Measurements from ENCODE around the gene DPP4.

The DPP4 gene

GRCh38 chr2:161994761-161995520 is 79.1 kb downstream of the DPP4 start:
- no peaks in the 10 kb centered on the region for H3K9me3 ChIP-seq (ENCODE audit: control insufficient read depth in 2 of 2, low read length in 2 of 2)
- no peaks in the 10 kb centered on the region for H3K36me3 ChIP-seq (ENCODE audit: control insufficient read depth in 2 of 2, insufficient read depth in 2 of 2, low read length in 2 of 2)
- no peak overlapping the region for H3K9ac ChIP-seq (ENCODE audit: low read depth in 1 of 2, low read length in 2 of 2)
- peaks cover 0 to 8% of the 10 kb centered on the region in 2 donors for H3K4me1 ChIP-seq (ENCODE audit: control insufficient read depth in 2 of 2, insufficient read depth in 2 of 2, low read length in 2 of 2)
- H3K27ac ChIP-seq (ENCODE audit: low read depth in 2 of 2, low read length in 2 of 2): no peak overlapping the region
- H3K27me3 ChIP-seq (ENCODE audit: control insufficient read depth in 2 of 2, insufficient read depth in 2 of 2, low read length in 2 of 2): no peaks in the 10 kb centered on the region
- H3K4me3 ChIP-seq (ENCODE audit: low read length in 2 of 2): no peak overlapping the region

GRCh38 chr2:161992531-161992930 is 81.5 kb downstream of the DPP4 start:
- H3K9me3 ChIP-seq (ENCODE audit: control insufficient read depth in 2 of 2, low read length in 2 of 2): no peaks in the 10 kb centered on the region
- no peaks in the 10 kb centered on the region for H3K27me3 ChIP-seq (ENCODE audit: control insufficient read depth in 2 of 2, insufficient read depth in 2 of 2, low read length in 2 of 2)
- H3K4me3 ChIP-seq (ENCODE audit: low read length in 2 of 2): no peak overlapping the region
- H3K4me1 ChIP-seq (ENCODE audit: control insufficient read depth in 2 of 2, insufficient read depth in 2 of 2, low read length in 2 of 2): peaks cover 0 to 8% of the 10 kb centered on the region in 2 donors
- no peaks in the 10 kb centered on the region for H3K36me3 ChIP-seq (ENCODE audit: control insufficient read depth in 2 of 2, insufficient read depth in 2 of 2, low read length in 2 of 2)
- H3K27ac ChIP-seq (ENCODE audit: low read depth in 2 of 2, low read length in 2 of 2): peak overlapping the region in 1 of 2 donors; percentile 57
- H3K9ac ChIP-seq (ENCODE audit: low read depth in 1 of 2, low read length in 2 of 2): peak overlapping the region in 1 of 2 donors; percentile 38

GRCh38 chr2:161991991-161992390 is 82.0 kb downstream of the DPP4 start:
- H3K27me3 ChIP-seq (ENCODE audit: control insufficient read depth in 2 of 2, insufficient read depth in 2 of 2, low read length in 2 of 2): no peaks in the 10 kb centered on the region
- H3K36me3 ChIP-seq (ENCODE audit: control insufficient read depth in 2 of 2, insufficient read depth in 2 of 2, low read length in 2 of 2): no peaks in the 10 kb centered on the region
- no peak overlapping the region for H3K4me3 ChIP-seq (ENCODE audit: low read length in 2 of 2)
- H3K9me3 ChIP-seq (ENCODE audit: control insufficient read depth in 2 of 2, low read length in 2 of 2): no peaks in the 10 kb centered on the region
- no peak overlapping the region for H3K27ac ChIP-seq (ENCODE audit: low read depth in 2 of 2, low read length in 2 of 2)
- no peak overlapping the region for H3K9ac ChIP-seq (ENCODE audit: low read depth in 1 of 2, low read length in 2 of 2)
- H3K4me1 ChIP-seq (ENCODE audit: control insufficient read depth in 2 of 2, insufficient read depth in 2 of 2, low read length in 2 of 2): peaks cover 0 to 8% of the 10 kb centered on the region in 2 donors

- Histone ChIP-seq H3K4me1 (ENCODE audit: control insufficient read depth in 2 of 2, insufficient read depth in 2 of 2, low read length in 2 of 2) (peaks cover 0 to 8% of the 10 kb centered on the region in 2 donors), H3K27me3 (ENCODE audit: control insufficient read depth in 2 of 2, insufficient read depth in 2 of 2, low read length in 2 of 2) (no peaks in the 10 kb centered on the region), H3K9me3 (ENCODE audit: control insufficient read depth in 2 of 2, low read length in 2 of 2) (no peaks in the 10 kb centered on the region), H3K27ac (ENCODE audit: low read depth in 2 of 2, low read length in 2 of 2) (no peak overlapping the region), H3K36me3 (ENCODE audit: control insufficient read depth in 2 of 2, insufficient read depth in 2 of 2, low read length in 2 of 2) (no peaks in the 10 kb centered on the region), H3K4me3 (ENCODE audit: low read length in 2 of 2) (no peak overlapping the region), H3K9ac (ENCODE audit: low read depth in 1 of 2, low read length in 2 of 2) (no peak overlapping the region)
These were observed 83.3 kb downstream of the DPP4 start for GRCh38 chr2:161990741-161991140.

- H3K4me1 ChIP-seq (ENCODE audit: control insufficient read depth in 2 of 2, insufficient read depth in 2 of 2, low read length in 2 of 2): peaks cover 0 to 2% of the 10 kb centered on the region in 2 donors
- H3K27ac ChIP-seq (ENCODE audit: low read depth in 2 of 2, low read length in 2 of 2): no peak overlapping the region
- no peaks in the 10 kb centered on the region for H3K9me3 ChIP-seq (ENCODE audit: control insufficient read depth in 2 of 2, low read length in 2 of 2)
- no peak overlapping the region for H3K4me3 ChIP-seq (ENCODE audit: low read length in 2 of 2)
- H3K36me3 ChIP-seq (ENCODE audit: control insufficient read depth in 2 of 2, insufficient read depth in 2 of 2, low read length in 2 of 2): no peaks in the 10 kb centered on the region
- H3K27me3 ChIP-seq (ENCODE audit: control insufficient read depth in 2 of 2, insufficient read depth in 2 of 2, low read length in 2 of 2): no peaks in the 10 kb centered on the region
- H3K9ac ChIP-seq (ENCODE audit: low read depth in 1 of 2, low read length in 2 of 2): no peak overlapping the region
These were observed 84.0 kb downstream of the DPP4 start for GRCh38 chr2:161990036-161990435.

- Histone ChIP-seq H3K9ac (ENCODE audit: low read depth in 1 of 2, low read length in 2 of 2) (no peak overlapping the region), H3K4me3 (ENCODE audit: low read length in 2 of 2) (no peak overlapping the region), H3K36me3 (ENCODE audit: control insufficient read depth in 2 of 2, insufficient read depth in 2 of 2, low read length in 2 of 2) (no peaks in the 10 kb centered on the region), H3K4me1 (ENCODE audit: control insufficient read depth in 2 of 2, insufficient read depth in 2 of 2, low read length in 2 of 2) (peaks cover 0 to 3% of the 10 kb centered on the region in 2 donors), H3K9me3 (ENCODE audit: control insufficient read depth in 2 of 2, low read length in 2 of 2) (no peaks in the 10 kb centered on the region), H3K27ac (ENCODE audit: low read depth in 2 of 2, low read length in 2 of 2) (no peak overlapping the region), H3K27me3 (ENCODE audit: control insufficient read depth in 2 of 2, insufficient read depth in 2 of 2, low read length in 2 of 2) (no peaks in the 10 kb centered on the region)
These were observed 85.4 kb downstream of the DPP4 start for GRCh38 chr2:161988589-161988988.

GRCh38 chr2:161987311-161987710 is 86.7 kb downstream of the DPP4 start:
- H3K4me3 ChIP-seq (ENCODE audit: low read length in 2 of 2): no peak overlapping the region
- H3K27ac ChIP-seq (ENCODE audit: low read depth in 2 of 2, low read length in 2 of 2): no peak overlapping the region
- H3K9ac ChIP-seq (ENCODE audit: low read depth in 1 of 2, low read length in 2 of 2): no peak overlapping the region
- H3K36me3 ChIP-seq (ENCODE audit: control insufficient read depth in 2 of 2, insufficient read depth in 2 of 2, low read length in 2 of 2): no peaks in the 10 kb centered on the region
- peaks cover 8 to 13% of the 10 kb centered on the region in 2 donors for H3K4me1 ChIP-seq (ENCODE audit: control insufficient read depth in 2 of 2, insufficient read depth in 2 of 2, low read length in 2 of 2)
- H3K27me3 ChIP-seq (ENCODE audit: control insufficient read depth in 2 of 2, insufficient read depth in 2 of 2, low read length in 2 of 2): no peaks in the 10 kb centered on the region
- no peaks in the 10 kb centered on the region for H3K9me3 ChIP-seq (ENCODE audit: control insufficient read depth in 2 of 2, low read length in 2 of 2)

GRCh38 chr2:161983866-161984265 is 90.1 kb downstream of the DPP4 start:
- Histone ChIP-seq H3K36me3 (ENCODE audit: control insufficient read depth in 2 of 2, insufficient read depth in 2 of 2, low read length in 2 of 2) (no peaks in the 10 kb centered on the region), H3K4me1 (ENCODE audit: control insufficient read depth in 2 of 2, insufficient read depth in 2 of 2, low read length in 2 of 2) (peaks cover 19 to 28% of the 10 kb centered on the region in 2 donors), H3K9me3 (ENCODE audit: control insufficient read depth in 2 of 2, low read length in 2 of 2) (no peaks in the 10 kb centered on the region), H3K27ac (ENCODE audit: low read depth in 2 of 2, low read length in 2 of 2) (no peak overlapping the region), H3K9ac (ENCODE audit: low read depth in 1 of 2, low read length in 2 of 2) (no peak overlapping the region), H3K27me3 (ENCODE audit: control insufficient read depth in 2 of 2, insufficient read depth in 2 of 2, low read length in 2 of 2) (no peaks in the 10 kb centered on the region), H3K4me3 (ENCODE audit: low read length in 2 of 2) (no peak overlapping the region)

GRCh38 chr2:161983331-161983651 is 90.7 kb downstream of the DPP4 start:
- Histone ChIP-seq H3K36me3 (ENCODE audit: control insufficient read depth in 2 of 2, insufficient read depth in 2 of 2, low read length in 2 of 2) (no peaks in the 10 kb centered on the region), H3K4me3 (ENCODE audit: low read length in 2 of 2) (peak overlapping the region; percentile 41 to 45), H3K27ac (ENCODE audit: low read depth in 2 of 2, low read length in 2 of 2) (peak overlapping the region in 1 of 2 donors; percentile 7), H3K4me1 (ENCODE audit: control insufficient read depth in 2 of 2, insufficient read depth in 2 of 2, low read length in 2 of 2) (peaks cover 19 to 28% of the 10 kb centered on the region in 2 donors), H3K9me3 (ENCODE audit: control insufficient read depth in 2 of 2, low read length in 2 of 2) (no peaks in the 10 kb centered on the region), H3K9ac (ENCODE audit: low read depth in 1 of 2, low read length in 2 of 2) (no peak overlapping the region), H3K27me3 (ENCODE audit: control insufficient read depth in 2 of 2, insufficient read depth in 2 of 2, low read length in 2 of 2) (no peaks in the 10 kb centered on the region)

GRCh38 chr2:161982548-161983330 is 91.3 kb downstream of the DPP4 start:
- Histone ChIP-seq H3K9ac (ENCODE audit: low read depth in 1 of 2, low read length in 2 of 2) (no peak overlapping the region), H3K27me3 (ENCODE audit: control insufficient read depth in 2 of 2, insufficient read depth in 2 of 2, low read length in 2 of 2) (no peaks in the 10 kb centered on the region), H3K36me3 (ENCODE audit: control insufficient read depth in 2 of 2, insufficient read depth in 2 of 2, low read length in 2 of 2) (no peaks in the 10 kb centered on the region), H3K27ac (ENCODE audit: low read depth in 2 of 2, low read length in 2 of 2) (peak overlapping the region; percentile 79 to 88), H3K9me3 (ENCODE audit: control insufficient read depth in 2 of 2, low read length in 2 of 2) (no peaks in the 10 kb centered on the region), H3K4me3 (ENCODE audit: low read length in 2 of 2) (peak overlapping the region; percentile 41 to 45), H3K4me1 (ENCODE audit: control insufficient read depth in 2 of 2, insufficient read depth in 2 of 2, low read length in 2 of 2) (peaks cover 19 to 28% of the 10 kb centered on the region in 2 donors)
